Activated CD4-positive, CD25-positive, alpha-beta regulatory T cell (primary cell): ENCODE measurements around the gene CEACAM21.

Experiments
- DNase-seq, 4 experiments: peaks; one replicate each; lab custom pipeline; 2025; lab: John Stamatoyannopoulos, UW

CEACAM21 gene

DNA sequence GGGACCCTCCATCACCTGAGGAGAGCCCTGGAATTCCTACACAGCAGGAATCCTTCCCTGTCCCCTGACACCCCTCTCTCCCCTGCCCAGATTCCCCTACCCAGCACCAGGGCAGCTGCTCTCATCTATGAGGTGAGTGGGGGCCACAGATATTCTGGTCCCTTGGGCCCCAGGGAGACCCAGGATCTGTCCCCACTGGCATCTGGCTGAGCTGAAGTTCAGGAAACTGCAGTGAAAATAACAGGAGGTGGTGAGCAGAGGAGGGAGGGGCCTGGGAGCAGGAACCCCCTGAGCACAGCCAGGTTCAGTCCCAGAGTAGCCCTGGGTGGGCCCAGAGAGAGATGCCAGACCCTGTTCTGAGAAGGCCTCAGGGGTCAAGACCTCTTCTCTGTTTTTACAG lies 10.1 kb downstream of the CEACAM21 start:
- DNase-seq = no peak

DNA sequence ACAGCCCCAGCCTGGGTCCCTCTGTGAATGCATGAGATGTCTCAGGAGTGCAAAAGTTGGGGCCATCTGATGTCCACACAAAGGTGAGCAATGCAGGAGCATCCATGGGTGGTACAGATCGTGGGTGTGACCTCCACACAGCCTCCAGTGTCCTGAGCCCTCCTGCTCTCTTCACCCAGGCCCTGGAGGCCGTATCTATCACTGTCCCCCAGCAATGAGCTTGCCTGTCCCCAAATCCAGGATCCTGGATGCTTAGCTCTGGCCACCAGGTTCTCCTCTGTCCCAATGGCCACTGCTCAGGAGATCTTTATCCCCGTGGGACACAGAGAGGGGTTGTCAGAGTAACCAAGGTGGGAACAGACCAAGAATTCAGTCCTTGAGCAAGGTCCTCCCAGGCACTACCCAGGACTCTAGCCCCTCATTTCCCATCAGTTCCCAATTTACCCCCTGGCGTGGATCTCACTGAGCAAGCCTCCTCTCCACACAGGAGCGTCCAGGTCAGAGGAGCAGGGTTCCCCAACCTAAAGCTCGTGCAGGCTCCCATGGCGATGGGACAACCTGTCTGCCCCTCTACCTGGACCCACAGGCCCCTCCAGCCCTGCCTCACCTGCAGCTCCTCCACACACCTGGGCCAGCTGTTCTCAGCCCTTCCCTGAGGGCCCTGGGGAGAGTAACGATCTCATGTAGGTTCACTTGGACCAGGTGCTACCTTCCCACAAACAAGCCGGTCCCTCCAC lies 11.3 kb downstream of the CEACAM21 start:
- no peak for DNase-seq

DNA sequence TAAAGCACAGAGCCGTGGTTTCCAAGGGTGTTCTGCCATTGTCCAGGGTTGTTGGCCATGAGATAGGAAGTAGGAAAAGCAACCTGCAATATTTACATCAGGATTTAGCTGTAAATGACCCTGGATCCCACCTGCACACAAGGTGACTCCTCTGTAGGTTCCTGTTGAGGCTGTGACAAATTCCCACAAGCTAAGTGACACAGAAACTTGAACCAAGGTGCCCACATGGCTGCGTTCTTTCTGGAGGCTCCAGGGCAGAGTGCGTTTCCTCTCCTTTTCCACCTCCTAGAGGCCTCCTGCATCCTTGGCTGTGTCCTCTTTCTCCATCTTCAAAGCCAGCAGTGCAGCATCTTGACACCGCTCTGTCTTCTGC lies 11.9 kb downstream of the CEACAM21 start:
- DNase-seq = no peak

DNA sequence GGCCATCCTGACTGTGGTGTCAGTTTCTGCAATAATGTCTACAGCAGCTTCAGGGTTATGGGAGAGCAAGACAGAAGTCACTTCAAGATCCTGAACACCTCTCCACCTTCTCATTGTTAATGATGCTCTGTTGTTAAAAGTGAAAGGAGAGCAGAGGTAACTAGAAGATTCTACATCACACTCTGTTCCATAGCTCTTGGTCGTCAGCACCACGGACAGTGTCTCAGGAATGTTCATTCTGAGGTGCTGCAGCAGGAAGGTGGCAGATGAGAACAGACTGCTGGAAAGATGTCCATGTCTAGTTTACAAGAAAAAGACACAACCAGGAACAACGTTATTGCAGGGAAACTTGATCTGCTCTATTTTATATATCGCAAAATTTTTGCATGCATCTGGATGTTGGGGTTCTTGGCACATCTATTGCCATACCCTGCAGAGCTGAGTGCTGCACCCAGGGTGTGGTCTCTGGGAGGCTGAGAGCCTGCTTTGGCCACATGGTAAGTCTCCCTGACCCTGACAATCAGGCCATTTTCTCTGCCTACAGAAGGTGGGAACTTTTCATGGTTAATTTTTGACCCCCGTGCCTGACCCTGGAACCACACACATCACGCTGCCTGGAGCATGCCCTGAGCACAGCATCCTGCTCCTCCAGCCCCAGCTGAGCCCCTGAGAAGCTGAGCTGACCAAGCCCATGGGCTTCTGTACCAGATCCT lies 12.7 kb downstream of the CEACAM21 start:
- DNase-seq = no peak

DNA sequence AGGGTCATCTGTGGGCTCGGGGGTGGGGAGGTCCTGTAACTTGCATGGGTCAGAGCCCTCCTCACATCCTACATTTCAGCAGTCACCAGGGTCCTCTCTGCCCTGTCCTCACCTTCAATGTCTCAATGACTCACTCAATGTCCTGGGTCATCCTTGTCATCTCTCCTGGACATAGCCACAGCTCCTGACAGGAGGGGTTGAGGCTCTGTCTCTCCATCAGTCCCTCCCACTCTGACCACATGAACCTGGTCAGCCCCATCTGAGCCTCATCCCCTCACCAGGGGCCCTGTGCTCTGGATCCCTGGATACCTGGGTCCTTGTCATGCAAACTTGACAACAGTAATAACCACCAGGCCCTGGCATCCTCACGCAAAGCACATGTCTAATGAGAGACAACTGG lies 13.4 kb downstream of the CEACAM21 start:
- no peak for DNase-seq

DNA sequence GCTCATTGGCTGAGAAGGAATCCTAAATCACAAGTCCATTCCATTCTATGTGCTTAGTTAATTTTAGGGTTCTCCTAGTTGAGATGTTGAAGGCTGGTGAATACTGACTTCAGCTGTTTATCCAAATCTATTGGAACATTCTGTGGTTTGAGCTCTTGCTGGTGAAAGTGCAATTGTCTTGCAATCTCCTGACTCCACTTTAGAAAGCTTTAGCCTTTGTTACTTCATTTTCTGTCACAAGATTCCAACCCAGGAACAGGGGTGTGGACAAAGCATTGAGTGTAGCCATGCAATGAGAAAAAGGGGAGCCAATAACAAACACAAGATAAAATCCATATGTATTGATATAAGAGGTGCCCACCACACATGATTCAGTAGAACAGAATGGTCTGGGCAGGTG lies 15.0 kb downstream of the CEACAM21 start:
- DNase-seq = no peak

DNA sequence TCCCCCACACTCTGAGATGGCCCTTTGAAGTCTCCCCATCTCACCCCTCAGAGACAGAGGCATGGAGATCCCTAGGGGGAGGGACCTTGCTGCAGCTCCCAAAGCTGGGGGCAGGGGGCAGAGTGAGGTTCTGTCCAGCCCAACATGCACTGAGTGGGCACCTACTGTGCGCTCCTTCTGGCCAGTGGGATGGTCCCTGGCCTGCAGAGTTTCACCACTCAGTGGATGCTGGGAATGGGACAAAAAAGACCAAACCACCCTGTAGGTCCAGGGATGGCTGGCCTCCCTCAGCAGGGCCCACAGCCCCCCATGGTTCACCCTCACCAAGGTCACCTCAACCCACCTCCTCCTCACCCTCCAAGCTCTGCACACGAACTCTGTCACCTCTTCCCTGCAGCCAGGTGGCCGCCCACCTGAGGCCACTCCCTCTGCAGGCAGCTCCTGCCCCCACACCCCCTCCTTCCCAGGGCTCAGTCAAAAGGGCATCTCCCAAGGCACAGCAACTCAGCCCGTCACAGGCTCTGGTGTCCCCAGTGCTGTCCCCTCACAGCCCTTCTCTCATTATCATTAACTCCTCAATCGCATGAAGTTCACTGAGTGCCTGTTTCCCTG lies 16.1 kb downstream of the CEACAM21 start:
- DNase-seq = no peak

DNA sequence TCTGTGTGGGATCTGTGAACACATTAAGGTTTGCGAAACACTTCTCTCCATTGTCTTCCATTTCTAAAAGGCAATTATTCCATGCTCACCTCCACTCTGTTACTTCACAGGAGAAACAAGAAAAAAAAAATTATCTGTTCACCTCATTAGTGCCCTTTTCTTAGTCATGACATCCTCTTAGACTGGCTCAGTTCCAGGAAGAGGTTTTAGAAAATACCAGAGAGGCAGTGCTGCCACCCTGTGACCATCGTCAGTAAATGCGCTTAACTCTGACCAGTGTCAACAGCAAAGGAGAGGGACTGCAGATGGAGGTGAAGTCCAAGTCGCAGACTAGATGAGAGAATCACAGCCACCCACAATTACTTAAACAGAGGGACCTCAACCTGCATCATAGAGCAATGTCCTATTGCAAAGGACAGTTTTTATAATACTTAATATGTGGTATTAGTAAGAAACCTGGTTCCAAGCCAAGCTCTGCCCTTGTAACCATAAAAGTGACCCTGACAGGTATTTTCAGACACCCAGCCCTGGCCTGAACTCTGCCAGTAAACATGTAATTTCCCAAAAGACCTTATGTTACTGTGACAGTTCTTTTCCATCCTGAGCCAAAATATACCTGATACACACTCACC lies 19.4 kb downstream of the CEACAM21 start:
- peak; percentile 25 to 46 (median 29) for DNase-seq

DNA sequence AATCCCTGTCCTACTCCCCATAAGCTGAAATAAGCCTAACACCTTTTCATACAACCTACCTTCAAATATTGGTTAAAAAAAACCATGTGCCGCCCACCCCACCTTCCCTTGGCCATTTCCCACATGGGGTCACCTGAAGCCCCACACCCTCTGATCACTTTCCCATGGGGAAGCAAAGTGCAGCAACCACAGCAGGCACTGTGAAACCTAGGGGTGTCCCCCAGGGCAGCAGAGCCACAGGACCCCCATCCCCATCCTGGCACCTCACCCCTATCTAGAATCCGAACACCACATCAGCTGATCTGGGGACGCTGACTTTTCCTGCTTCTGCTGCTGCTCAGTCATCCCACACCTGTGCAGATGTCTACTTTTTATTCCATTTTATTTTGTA lies 19.9 kb downstream of the CEACAM21 start:
- DNase-seq = no peak

DNA sequence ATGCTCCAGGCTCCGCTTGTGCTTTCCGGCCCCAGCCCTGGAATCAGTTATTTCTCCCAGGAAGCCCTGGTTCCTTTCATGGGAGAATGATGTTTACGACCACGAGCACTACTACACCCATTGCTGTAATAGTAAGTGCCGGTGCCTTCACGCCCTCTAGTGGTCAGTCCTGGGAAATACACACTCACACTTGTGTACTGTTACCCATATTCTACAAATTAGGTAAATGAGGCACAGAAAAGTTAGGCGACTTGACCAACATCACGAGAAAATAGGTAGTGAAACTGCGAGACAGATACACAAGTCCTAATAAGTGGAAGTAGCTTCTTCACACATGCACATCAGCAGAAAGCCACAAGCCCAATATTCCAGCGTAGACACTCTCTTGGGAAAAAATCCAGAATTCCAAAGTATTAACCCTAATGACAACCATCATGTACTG lies 21.7 kb downstream of the CEACAM21 start:
- DNase-seq = peak; percentile 41 to 62 (median 52)

DNA sequence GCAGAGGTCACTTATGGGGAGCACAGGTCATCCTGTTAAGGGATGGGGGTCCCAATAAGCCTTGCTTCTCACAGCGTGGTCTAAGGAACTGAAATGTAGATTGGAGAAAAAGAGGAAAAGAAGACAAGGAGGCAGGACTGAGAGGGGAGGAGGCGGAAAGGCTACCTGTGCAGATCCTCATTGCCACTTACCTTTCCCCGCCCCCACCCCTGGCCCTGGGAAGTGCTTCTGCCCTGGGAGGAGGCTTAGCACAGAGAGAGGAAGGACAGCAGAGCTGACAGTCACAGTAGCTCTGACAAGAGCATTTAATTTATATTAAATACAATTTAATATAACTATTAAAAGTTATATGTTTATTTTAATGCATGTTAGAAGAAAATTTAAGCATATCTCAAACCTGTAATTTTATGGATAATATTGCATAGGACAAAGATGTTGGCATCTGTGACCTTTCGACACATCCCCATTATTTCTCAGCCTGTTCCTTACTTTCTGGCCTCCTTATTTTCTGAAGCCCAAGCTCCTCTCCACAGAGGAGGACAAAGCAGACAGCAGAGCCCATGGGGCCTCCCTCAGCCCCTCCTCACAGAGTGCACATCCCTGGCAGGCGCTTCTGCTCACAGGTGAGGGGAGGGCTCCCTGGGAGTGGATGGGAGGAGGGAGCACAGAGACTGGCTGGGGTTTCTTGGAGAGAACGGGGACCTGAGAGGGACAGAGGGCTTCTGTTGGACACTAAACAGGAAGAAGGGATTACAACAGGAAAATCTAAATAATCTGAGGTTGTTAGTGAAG lies 23.4 kb downstream of the CEACAM21 start:
- DNase-seq = no peak

DNA sequence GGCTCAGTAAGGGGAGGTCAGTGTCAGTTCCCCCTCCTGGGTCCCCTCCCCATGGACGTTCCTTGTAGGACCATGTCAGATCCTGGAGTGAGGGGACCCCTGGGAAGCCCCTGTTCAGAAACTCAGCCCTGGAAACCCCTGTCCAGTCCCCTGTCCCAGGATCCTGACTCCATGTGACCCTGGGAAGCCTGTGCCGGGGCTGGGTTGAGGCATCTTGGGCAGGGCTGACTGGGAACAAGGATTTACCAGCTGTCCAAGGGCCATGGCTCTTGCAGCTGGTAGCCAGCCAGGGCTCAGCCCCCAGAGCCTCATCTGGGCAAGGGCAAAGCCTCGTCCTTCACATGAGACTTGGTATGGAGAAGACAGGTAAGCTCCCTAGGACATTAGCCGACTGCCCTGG lies 25.8 kb downstream of the CEACAM21 start:
- no peak for DNase-seq

DNA sequence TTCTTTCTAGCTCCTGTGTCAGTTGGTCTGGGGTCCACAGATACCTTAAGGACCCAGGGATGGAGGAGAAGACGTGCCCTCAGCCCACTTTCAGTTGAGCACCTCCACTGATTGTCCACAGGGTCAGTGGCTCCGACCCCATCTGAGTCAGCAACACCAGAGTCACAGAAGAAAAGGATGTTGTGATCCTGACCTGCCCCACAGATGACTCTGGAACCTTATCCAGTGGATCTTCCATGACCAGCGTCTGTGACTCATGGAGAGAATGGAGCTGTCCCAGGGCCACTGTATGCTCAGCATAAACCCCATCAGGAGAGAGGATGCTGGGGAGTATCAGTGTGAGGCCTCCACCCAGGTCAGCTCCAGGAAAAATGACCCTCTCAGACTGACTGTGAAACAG lies 28.9 kb downstream of the CEACAM21 start:
- DNase-seq = no peak

DNA sequence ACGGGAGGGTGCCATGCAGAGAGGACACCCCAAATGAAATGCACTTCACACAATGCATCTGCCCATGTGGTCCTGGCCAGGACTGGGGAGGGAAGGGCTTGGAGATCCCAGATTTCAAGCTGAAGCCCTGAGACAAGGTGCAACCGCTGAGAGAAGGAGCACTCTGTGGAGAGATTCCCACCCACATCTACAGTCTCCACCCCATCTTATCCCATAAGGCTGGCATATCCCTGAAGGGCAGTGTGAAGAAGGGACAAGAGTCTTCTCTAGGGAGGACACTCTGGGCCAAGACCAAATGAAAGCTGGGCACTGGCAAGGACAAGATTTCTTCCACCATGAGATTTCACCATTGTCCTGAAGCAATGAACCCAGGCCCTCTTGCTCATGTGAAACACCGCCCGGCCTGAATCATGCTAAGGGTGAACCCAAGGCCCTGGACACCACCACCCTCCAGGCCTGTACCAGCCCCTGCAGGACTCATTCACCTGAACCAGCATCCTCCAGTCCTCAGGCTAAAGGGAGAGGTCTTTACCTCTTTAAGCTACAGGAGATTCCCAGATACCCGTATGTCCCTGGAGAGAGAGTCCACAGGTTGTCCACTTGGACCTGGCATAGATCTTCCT lies 30.4 kb downstream of the CEACAM21 start:
- no peak for DNase-seq

DNA sequence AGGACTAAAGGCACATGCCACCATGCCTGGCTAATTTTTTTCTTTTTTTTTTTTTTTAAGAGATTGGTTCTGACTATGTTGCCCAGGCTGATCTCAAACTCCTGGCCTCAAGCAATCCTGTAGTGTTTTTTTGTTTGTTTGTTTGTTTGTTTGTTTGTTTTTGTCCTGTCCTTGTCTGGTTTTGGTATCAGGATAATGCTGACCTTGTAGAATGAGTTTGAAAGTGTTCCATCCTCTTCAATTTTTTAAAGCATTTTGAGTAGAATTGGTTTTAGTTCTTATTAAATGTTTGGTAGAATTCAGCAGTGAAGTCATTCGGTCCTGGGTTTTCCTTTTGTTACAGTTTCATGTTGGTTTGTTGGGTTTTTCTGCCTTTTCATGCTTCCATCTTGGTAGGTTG lies 31.7 kb downstream of the CEACAM21 start:
- no peak for DNase-seq

DNA sequence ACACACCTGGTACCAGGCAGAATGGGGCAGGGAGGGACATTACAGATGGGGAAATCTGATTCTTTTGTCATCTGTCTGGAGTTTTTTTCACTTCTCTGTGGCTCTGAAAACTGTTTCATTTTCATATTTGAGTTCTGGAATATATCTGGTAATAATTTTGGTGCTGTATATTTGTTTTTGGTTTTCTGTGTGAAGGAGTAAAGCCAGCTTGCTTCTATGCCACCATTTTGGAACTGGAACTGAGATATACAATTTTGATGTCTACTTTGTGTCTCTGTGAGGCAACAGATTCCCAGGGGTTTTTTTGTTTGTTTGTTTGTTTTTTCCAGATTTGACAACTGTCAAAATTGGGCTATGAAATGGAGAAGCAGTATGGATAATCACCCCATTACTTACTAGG lies 34.8 kb downstream of the CEACAM21 start:
- no peak for DNase-seq

DNA sequence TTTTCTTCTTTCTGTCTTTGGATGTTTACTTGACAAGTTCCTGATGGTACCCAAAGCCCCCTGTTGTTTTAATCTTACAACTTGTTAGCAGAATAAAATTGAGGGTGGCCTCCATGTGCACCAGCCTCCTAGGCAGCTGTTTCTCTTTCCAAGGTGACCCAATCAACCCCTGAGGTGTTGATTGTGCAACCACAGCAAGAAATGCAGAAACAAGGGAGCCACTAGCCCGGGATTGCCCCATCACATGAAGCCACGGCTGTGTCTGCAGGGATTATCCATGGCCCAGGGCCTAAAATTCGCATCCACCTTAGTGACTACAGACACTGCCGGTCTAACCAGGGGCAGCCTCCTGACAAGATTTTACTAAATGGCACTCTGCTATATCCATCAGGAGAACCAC lies 36.5 kb downstream of the CEACAM21 start:
- no peak for DNase-seq

DNA sequence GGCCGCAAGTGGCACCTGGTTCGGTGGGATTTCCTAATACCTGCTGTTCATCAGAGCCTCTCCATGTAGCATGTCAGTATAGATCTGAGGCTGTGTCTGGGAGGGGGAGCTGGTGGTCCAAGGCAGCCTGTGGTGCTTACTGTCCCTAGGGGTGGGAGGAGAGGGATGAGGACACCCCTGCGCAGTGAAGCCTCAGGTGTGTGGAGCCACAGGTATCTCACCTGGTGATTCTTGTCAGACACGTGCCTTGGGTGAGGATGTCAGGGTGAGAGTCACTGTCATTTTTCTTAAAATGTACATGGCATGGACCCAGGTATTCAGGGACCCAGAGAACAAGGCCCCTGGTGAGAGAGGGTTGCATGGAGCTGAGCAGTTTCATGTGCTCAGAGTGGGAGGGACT lies 39.2 kb downstream of the CEACAM21 start:
- DNase-seq = no peak

DNA sequence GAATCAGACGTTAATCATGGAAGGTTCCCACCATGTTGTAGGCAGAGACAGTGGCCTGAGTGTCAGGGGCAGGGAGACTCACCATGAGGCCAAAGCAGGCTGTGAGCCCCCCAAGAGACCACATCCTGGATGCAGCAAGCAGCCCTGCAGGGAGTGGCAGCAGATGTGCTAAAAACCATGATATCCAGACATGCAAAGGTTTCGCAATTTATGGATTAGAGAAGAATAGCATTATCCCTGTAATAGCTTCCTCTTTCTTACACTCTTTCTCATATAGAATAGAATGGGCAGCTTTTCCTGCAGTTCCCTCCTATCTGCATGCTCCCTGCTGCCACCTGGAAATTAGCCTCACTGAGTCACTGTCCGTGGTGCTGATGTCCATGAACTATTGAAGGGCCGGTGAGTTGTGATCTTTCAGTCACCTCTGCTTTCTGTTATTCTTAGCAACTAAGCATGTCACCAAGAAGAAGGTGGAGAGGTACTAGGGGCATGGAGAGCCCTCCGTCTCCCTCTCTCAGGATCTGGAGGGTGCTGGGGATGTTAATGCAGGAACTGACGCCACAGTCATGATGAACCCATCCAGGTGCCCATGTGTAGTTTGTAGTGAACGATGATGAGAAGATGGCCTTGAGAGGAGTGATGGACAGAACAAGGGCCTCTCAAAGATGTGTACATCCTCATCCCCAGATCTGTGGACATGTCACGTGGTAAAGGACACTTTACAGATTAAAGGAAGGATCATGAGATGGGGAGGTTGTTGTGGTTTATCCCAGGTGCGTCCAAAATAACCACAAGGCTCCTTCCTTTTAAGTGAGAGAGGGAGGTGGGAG lies 41.0 kb downstream of the CEACAM21 start:
- DNase-seq = no peak

DNA sequence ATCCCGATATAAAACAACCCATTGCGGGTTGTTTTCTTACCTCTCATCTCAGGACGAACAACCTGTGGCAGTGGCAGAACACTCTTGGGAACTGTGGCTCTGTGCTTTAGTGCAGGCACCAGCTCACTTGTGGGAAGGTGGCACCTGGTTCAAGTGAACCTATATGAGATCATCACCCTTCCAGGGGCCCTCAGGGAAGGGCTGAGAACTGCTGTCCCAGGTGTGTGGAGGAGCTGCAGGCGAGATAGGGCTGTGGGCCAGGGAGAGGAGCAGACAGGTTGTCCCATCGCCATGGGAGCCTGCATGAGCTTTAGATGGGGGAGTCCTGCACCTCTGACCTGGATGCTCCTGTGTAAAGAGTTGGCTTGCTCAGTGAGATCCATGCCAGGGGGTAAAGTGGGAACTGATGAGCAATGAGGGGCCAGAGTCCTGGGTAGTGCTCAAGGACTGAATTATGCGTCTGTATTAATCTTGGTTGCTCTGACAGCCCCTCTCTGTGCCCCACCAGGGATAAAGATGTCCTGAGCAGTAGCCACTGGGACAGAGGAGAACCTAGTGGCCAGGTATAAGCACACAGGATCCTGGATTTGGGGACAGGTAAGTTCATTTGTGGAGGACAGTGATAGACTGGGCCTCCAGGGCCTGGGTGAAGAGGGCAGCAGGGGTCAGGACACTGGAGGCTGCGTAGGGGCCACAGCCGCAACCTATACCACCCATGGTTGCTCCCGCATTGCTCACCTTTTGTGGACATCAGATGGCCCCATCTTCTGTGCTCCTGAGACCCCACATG lies 42.2 kb downstream of the CEACAM21 start:
- no peak for DNase-seq
